ENCODE results near the gene MNS1. TPM values are rescaled to one million over a fixed set of nuclear protein-coding genes. Genes with fewer than 3 reads are reported as not detected.
"Not testable (repeated sequence)": the region's sequence is repeated elsewhere in the genome, so short reads cannot be mapped to it uniquely, and the experiment has no call there.

MNS1 gene, protein sequence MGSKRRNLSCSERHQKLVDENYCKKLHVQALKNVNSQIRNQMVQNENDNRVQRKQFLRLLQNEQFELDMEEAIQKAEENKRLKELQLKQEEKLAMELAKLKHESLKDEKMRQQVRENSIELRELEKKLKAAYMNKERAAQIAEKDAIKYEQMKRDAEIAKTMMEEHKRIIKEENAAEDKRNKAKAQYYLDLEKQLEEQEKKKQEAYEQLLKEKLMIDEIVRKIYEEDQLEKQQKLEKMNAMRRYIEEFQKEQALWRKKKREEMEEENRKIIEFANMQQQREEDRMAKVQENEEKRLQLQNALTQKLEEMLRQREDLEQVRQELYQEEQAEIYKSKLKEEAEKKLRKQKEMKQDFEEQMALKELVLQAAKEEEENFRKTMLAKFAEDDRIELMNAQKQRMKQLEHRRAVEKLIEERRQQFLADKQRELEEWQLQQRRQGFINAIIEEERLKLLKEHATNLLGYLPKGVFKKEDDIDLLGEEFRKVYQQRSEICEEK
- 35.2 TPM for polyA plus RNA-seq (ENCODE audit: insufficient read length)
- long read RNA-seq, donor 1, partial matches to known transcripts: 27 of 27 reads
- long read RNA-seq, donor 1, other reads (novel, unspliced or antisense): 0 of 27 reads
- long read RNA-seq, donor 2, partial matches to known transcripts: 22 of 28 reads
- long read RNA-seq, donor 2, other reads (novel, unspliced or antisense): 0 of 28 reads
- long read RNA-seq, donor 3, transcript MNS1-202 (2 exons, 584 nt): major isoform, 5 of 28 reads
- long read RNA-seq, donor 3, partial matches to known transcripts: 19 of 28 reads
- long read RNA-seq, donor 3, other reads (novel, unspliced or antisense): 0 of 28 reads
- long read RNA-seq, donor 4, partial matches to known transcripts: 0 of 1 reads
- long read RNA-seq, donor 4, other reads (novel, unspliced or antisense): 0 of 1 reads
- long read RNA-seq, donor 5, transcript MNS1-201 (10 exons, 2,023 nt): major isoform, 5 of 37 reads
- long read RNA-seq, donor 5, partial matches to known transcripts: 31 of 37 reads
- long read RNA-seq, donor 5, other reads (novel, unspliced or antisense): 0 of 37 reads
- long read RNA-seq, donor 6, partial matches to known transcripts: 25 of 27 reads
- long read RNA-seq, donor 6, other reads (novel, unspliced or antisense): 0 of 27 reads
- long read RNA-seq, donor 7, transcript MNS1-202 (2 exons, 584 nt): major isoform, 7 of 37 reads
- long read RNA-seq, donor 7, partial matches to known transcripts: 29 of 37 reads
- long read RNA-seq, donor 7, other reads (novel, unspliced or antisense): 0 of 37 reads
- long read RNA-seq, donor 8, partial matches to known transcripts: 20 of 23 reads
- long read RNA-seq, donor 8, other reads (novel, unspliced or antisense): 0 of 23 reads

DNA sequence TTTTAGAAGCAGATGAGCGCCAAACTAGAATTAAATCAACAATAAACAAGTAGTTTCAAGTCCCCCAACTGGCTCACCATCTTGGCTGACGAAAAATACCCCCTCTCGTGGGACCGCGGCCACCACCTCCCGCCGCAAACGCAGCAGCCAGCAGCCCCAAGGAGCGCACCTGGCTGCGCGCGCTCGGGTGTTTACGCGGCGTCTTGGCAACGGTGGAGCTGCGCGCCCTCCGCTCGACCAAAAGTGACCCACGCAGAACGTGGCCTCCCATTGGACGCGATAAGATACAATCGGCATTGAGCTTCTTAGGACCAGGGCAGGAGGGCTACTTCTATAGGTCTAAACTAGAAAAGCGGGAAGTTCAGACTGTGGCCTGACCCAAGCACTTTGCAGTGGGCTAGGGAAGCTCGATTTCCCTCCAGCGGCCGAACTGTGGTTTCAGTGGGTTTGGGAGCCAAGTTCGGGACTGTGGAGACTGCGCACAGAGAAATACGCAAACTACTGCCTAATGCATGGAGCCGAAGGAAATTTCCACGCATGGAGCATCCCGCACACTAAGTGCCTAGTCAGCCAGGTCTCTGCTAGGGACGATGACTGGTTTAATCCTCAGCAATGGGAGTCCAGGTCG is at the start of gene MNS1:
MNS1 (minus strand) TSS at position 245 of the 628 bp plus-strand sequence; CDS start at position 80, 165 bp downstream.
- peak; percentile 98 for DNase-seq

DNA sequence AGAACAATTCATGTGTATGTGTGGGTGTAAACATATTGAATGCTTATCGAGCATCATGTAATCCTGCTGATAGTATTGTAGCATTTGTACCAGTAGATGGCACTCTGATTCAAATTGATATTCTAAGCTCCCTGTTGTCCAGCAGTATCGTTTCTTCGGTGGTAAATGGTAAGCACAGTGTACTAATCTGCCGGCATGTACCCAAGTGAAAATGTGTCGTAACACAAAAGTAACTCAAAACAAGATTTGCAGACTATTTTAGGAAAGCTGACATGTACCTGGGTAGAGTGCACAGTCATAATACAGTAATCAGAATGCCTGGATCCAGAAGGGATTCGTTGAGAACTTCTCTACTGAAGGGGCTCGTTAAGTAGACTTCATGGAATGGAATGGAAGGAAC is 31.7 kb upstream of the MNS1 start:
- DNase-seq: peak; percentile 60

GRCh38 chr15:56495533-56495932 is 30.6 kb upstream of the MNS1 start:
- no peak for DNase-seq

DNA sequence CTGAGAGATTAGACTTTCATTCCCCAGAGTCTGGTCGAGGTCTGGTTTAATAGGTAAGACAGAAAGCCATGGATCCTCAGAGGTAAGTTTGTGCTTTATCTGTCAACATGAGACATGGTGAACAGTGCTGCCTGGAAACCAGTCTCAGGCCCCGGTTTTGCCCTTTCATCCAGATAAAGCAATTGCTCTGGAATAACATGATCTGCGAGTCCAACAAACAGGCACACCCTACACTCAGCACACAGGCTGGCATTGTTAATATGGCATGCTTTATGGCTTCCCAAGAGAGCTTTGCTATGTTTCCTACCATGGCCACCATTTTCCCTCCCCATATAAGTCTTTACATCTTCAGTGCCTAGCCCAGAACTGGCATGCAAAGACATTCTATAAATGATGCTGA is 30.1 kb upstream of the MNS1 start:
- no peak for DNase-seq

GRCh38 chr15:56492791-56493555 is 28.0 kb upstream of the MNS1 start:
- no peak for DNase-seq

DNA sequence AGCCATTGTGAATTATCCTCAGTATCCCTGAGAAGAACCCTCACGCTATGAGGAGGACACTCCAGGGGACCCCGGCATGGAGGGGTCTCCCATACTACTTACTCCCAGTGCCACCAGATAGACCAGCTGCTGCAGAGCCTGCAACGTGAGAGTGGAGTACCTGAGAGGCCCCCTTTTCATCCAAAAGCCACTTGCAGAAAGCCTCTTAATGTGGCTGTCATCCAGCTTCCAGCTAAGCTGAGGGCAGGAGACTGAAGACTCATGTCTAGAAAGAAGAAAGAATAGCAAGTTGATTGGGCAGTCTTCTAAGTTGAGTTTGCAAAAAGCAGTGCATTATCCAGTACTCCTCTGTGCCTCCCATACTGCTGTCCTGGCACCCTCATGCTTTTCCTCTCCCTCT is 27.3 kb upstream of the MNS1 start:
- DNase-seq: no peak

GRCh38 chr15:56491110-56491722 is 26.3 kb upstream of the MNS1 start:
- DNase-seq: peak; percentile 84

DNA sequence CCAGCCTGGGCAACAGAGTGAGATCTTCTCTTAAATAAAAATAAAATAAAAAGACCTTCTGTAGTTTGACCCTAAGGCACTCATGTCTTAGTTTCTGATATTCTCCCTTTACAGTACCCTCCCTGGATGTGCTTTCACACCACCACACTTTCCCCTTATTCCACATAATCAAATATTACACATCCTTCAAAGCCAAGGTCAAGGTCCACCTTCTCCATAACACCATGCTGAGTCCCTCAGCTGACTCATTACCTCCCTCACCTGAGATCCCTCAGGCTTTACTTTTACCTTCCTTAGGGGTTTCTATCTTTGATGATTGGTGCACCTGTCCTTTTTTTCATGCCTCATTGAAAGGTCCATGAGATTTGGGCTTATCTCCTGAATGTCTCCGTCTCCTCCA is 25.5 kb upstream of the MNS1 start:
- no peak for DNase-seq

- not testable (repeated sequence) for DNase-seq
Measured at GRCh38 chr15:56486206-56486605, 21.3 kb upstream of the MNS1 start.

DNA sequence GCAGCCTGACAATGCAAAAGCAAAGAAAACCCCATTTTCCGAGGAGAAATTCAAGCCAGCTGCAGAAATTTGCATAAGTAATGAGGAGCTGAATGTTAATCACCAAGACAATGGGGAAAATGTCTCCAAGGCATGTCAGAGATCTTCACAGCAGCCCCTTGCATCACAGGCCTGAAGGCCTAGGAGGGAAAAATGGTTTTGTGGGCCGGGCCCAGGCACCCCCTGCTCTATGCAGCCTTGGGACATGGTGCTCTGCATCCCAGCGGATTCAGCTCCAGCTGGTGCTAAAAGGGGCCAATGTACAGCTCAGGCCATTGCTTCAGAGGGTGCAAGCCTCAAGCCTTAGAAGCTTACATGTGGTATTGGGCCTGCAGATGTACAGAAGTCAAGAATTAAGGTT is 20.5 kb upstream of the MNS1 start:
- DNase-seq: not testable (repeated sequence)

- DNase-seq: peak; percentile 54
Measured at GRCh38 chr15:56484287-56484686, 19.4 kb upstream of the MNS1 start.

- no peak for DNase-seq
Measured at GRCh38 chr15:56475351-56475750, 10.4 kb upstream of the MNS1 start.

GRCh38 chr15:56473017-56473416 is 8.1 kb upstream of the MNS1 start:
- DNase-seq: no peak

GRCh38 chr15:56472278-56472677 is 7.3 kb upstream of the MNS1 start:
- DNase-seq: no peak

DNA sequence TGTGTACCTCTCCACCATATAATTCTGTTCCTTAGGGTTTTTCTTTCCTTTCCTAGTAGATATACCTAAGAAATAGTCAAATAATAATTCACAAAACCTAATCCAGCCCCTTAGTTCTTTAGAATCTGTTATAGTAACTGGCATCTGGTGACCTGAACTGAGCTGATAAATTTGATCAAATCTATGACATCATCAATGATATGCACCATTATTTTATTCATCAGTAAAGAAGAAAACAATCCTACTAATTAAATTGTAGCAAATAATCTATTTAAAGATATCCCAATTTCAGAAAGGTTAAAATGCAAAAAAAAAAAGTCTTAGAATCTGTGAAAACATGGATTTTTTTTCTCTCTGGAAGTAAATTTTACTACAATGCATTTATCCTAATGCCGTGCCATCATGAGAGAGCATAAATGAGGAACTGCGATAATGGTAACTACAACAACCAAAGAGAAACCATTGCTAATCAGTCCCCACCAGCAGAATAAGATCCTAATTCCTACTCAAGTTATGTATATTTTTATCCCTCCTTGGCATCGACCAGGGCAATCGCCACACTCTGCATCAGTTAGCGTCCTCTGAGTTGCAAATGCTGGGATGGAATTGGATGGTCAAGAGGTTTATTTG is 6.6 kb upstream of the MNS1 start:
- DNase-seq: no peak

- DNase-seq: no peak
Measured at GRCh38 chr15:56469483-56469882, 4.5 kb upstream of the MNS1 start.

GRCh38 chr15:56468401-56468800 is 3.5 kb upstream of the MNS1 start:
- DNase-seq: no peak

DNA sequence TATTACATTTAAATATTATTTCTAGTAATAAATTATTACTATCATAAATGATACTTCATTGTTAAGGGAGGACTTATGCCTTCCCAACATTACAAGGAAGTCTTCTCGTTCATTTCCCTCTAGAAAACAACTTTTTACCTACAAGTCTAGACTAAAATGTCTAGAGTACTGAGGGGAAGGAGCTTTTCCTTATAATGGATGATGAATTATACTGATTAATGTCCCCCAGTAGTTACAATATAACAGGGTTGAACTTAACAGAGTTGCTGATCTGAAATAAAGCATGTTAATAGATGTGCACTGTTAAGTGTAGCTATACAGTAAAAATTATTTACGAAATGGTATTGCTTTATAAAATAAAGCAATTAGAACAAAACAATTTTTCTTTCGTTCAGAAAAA is 2.7 kb upstream of the MNS1 start:
- no peak for DNase-seq

DNA sequence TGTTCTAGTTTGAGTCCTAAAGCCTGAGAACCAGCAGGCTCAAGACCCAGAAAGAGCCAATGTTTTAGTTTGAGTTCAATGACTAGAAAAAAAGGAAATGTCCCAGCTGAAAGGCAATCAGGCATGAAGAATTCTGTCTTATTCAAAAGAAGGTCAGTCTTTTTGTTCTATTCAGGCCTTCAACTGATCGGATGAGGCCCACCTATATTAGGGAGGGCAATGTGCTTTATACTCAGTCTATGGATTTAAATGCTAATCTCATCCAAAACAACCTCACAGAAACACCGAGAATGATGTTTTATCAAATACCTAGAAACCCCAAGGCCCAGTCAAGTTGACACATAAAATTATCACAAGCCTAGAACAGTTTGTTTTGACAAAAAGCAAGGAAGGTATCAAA is 4.0 kb downstream of the MNS1 start:
- DNase-seq: no peak

GRCh38 chr15:56460071-56460470 is 4.9 kb downstream of the MNS1 start:
- no peak for DNase-seq

All from left kidney (tissue), 8 donors.